Measurements from ENCODE around the gene BSDC1. TPM values are rescaled to one million over a fixed set of nuclear protein-coding genes. Genes with fewer than 3 reads are reported as not detected.

Gene BSDC1
- total RNA-seq, 4 donors from 2014 or later: 93.0 to 132 (median 101) TPM

DNA sequence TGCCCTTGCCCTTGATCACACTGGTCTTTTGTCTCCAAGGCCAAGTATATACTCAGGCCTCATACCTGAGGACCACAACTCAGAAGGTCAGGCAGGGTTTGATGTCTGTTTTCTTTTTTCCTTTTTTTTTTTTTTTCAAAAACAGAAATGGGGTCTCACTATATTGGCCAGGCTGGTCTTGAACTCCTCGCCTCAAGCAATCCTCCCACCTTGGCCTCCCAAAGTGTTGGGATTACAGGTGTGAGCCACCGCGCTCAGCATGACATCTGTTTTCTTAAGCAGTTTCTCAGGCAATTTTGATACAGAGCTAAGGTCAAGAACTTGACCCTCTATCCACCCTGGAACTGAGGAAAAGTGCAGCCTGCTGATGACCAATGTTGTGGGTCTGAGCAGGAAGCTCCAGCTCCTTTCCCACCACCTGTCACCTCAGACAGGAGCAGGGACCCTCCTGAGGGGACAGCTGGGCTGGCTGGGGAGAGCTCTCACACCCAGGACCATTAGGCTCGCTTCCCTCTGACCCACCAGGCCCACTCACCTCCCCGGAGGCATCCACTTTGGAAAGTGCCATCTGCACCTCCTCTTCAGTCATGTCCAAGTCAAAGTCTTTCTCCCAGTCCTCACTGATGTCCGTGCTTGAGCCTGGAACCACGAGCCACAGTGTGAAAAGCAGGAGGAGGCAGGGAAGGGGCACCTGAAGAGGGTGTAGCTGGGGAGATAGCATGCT, 26.2 kb downstream of the BSDC1 start:
- WGBS, 2 donors: 93 to 94% methylated on average over 7 of the region's 7 CpGs
- Histone ChIP-seq H3K9me3 (no peaks in the 10 kb centered on the region), H3K27me3 (no peaks in the 10 kb centered on the region), H3K4me3 (replicated peaks in 1 of 3) (no peak overlapping the region), H3K4me1 (peaks cover 18 to 29% of the 10 kb centered on the region in 2 donors), H3K27ac (no peak overlapping the region), H3K36me3 (peaks cover 41 to 50% of the 10 kb centered on the region in 2 donors)
- DNase-seq: no peak
- TF ChIP-seq POLR2A (IDR thresholded peaks at IDR 0.05): no peak
- TF ChIP-seq, protein P1, sequence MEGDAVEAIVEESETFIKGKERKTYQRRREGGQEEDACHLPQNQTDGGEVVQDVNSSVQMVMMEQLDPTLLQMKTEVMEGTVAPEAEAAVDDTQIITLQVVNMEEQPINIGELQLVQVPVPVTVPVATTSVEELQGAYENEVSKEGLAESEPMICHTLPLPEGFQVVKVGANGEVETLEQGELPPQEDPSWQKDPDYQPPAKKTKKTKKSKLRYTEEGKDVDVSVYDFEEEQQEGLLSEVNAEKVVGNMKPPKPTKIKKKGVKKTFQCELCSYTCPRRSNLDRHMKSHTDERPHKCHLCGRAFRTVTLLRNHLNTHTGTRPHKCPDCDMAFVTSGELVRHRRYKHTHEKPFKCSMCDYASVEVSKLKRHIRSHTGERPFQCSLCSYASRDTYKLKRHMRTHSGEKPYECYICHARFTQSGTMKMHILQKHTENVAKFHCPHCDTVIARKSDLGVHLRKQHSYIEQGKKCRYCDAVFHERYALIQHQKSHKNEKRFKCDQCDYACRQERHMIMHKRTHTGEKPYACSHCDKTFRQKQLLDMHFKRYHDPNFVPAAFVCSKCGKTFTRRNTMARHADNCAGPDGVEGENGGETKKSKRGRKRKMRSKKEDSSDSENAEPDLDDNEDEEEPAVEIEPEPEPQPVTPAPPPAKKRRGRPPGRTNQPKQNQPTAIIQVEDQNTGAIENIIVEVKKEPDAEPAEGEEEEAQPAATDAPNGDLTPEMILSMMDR (IDR thresholded peaks at IDR 0.05): no peak
- intact Hi-C loops (cut with DNase I): no loop called here

DNA sequence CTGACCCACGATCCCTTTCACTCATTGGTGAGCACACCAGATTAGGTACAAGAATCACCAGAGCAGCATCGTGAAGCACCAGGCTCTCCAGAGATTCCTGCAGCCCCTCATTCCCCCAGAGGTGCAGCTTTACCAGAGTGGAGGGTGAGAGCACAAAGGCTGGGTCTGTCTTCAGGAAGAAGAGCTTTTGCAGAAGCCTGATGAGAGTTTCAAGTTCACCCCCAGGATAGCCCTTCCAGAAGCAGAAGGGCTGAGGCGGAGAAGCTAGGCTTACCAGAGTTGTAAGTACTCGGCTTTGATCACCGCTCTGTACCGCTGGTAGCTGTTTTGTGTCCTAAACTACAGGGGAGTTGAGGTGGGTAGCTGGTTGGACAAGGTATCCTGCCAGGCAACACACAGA, 28.8 kb downstream of the BSDC1 start:
- H3K4me3 ChIP-seq (replicated peaks in 1 of 3): no peak overlapping the region
- 43 to 63% methylated on average over 6 of the region's 6 CpGs for WGBS, 2 donors
- peak overlapping the region in 1 of 3 donors; percentile 12 for H3K27ac ChIP-seq
- no peaks in the 10 kb centered on the region for H3K27me3 ChIP-seq
- peaks cover 31 to 50% of the 10 kb centered on the region in 2 donors for H3K4me1 ChIP-seq
- H3K9me3 ChIP-seq: no peaks in the 10 kb centered on the region
- no peak for TF ChIP-seq POLR2A (IDR thresholded peaks at IDR 0.05)
- TF ChIP-seq, protein P1 (IDR thresholded peaks at IDR 0.05): no peak
- DNase-seq: peak in 1 of 2 donors; percentile 67
- peaks cover 33 to 41% of the 10 kb centered on the region in 2 donors for H3K36me3 ChIP-seq
- intact Hi-C loops (cut with DNase I): no loop called here

DNA sequence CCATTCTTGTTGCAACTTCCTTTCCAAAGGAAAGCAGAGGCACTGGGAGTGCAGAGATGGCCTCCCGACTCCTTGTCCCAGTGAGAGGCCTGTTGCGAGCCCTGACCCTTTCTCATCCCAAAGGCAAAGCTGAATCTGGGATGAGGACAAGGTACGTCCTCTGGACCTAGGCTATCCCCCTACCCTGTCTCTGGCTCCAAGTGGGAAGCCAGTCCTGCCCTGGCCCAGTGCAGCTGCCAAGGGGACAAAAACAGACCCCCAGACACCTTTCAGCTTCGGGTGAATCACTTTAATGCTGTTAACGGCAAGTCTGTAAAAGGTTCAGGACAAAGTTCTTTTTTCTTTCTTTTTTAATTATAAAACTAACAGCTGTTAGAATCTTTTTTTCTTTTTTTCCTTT, 29.4 kb downstream of the BSDC1 start:
- Histone ChIP-seq H3K27me3 (no peaks in the 10 kb centered on the region), H3K4me3 (replicated peaks in 1 of 3) (no peak overlapping the region), H3K27ac (peak overlapping the region in 1 of 3 donors; percentile 13), H3K4me1 (peaks cover 31 to 50% of the 10 kb centered on the region in 2 donors), H3K9me3 (no peaks in the 10 kb centered on the region), H3K36me3 (peaks cover 31 to 40% of the 10 kb centered on the region in 2 donors)
- no peak for TF ChIP-seq POLR2A (IDR thresholded peaks at IDR 0.05)
- TF ChIP-seq, protein P1 (IDR thresholded peaks at IDR 0.05): no peak
- intact Hi-C loops (cut with DNase I): no loop called here
- 86 to 90% methylated on average over 5 of the region's 5 CpGs for WGBS, 2 donors
- DNase-seq: no peak

DNA sequence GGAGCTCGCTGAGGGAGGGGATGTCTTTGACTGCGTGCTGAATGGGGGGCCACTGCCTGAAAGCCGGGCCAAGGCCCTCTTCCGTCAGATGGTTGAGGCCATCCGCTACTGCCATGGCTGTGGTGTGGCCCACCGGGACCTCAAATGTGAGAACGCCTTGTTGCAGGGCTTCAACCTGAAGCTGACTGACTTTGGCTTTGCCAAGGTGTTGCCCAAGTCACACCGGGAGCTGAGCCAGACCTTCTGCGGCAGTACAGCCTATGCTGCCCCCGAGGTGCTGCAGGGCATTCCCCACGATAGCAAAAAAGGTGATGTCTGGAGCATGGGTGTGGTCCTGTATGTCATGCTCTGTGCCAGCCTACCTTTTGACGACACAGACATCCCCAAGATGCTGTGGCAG, 30.5 kb downstream of the BSDC1 start:
- no peaks in the 10 kb centered on the region for H3K9me3 ChIP-seq
- WGBS, 2 donors: 64 to 77% methylated on average over 8 to 10 of the region's 12 CpGs
- H3K27ac ChIP-seq: no peak overlapping the region
- TF ChIP-seq POLR2A (IDR thresholded peaks at IDR 0.05): no peak
- TF ChIP-seq, protein P1 (IDR thresholded peaks at IDR 0.05): peak in 1 of 6 experiments; percentile 9
- peak; percentile 78 to 81 for DNase-seq
- intact Hi-C loops (cut with DNase I): no loop called here
- no peaks in the 10 kb centered on the region for H3K27me3 ChIP-seq
- no peak overlapping the region for H3K4me3 ChIP-seq (replicated peaks in 1 of 3)
- H3K36me3 ChIP-seq: peaks cover 25 to 28% of the 10 kb centered on the region in 2 donors
- peaks cover 31 to 50% of the 10 kb centered on the region in 2 donors for H3K4me1 ChIP-seq
